Colonic mucosa (tissue), 4 donors: ENCODE measurements around the gene ARHGEF4. TPM values are rescaled to one million over a fixed set of nuclear protein-coding genes. Genes with fewer than 3 reads are reported as not detected.

Experiments used
- DNase-seq: peaks from one replicate; pipeline ENCODE4 v3.0.0-alpha.2; 2020
- H3K27ac ChIP-seq: fragments of 200-600 bp; one replicate; pipeline ENCODE4 v1.8.0; 2021
- H3K27me3 ChIP-seq: fragments of 200-600 bp; one replicate; pipeline ENCODE4 v1.8.0; 2021
- H3K36me3 ChIP-seq: fragments of 200-600 bp; one replicate; pipeline ENCODE4 v1.8.0; 2021
- H3K4me1 ChIP-seq: fragments of 200-600 bp; one replicate; pipeline ENCODE4 v1.8.0; 2021; ENCODE audit warnings: mild to moderate bottlenecking
- H3K4me3 ChIP-seq: fragments of 200-600 bp; one replicate; pipeline ENCODE4 v1.8.0; 2021
- H3K9ac ChIP-seq, 2 donors: one replicate each; pipeline ENCODE4 v1.7.0; 2013; ENCODE audit warnings: control low read depth in 2 of 2, low read depth in 2 of 2, low read length in 2 of 2
- H3K9me3 ChIP-seq: fragments of 200-600 bp; one replicate; pipeline ENCODE4 v1.8.0; 2021
- intact Hi-C: fragments of 100-400 bp; cut with DNase I; formaldehyde crosslinking; loops from one replicate; pipeline ENCODE4 v1.14.1; 2022
- total RNA-seq, 2 donors: library from RNA; stranded (reverse); fragmentation: NEBNext Ultra II Directional in 1 of 2; extraction: Animal tissue kit (Norgen Biotek cat#: 25700) in 1 of 2; gene quantifications; one replicate each; pipeline ENCODE4 v1.2.1, GENCODE V29; 2021
- TF ChIP-seq, protein P1 (sequence below): fragments of 200-600 bp; IDR thresholded peaks from one replicate; pipeline ENCODE4 v1.8.0; 2022; ENCODE audit warnings: antibody characterized with exemption, mild to moderate bottlenecking
- donor health status: healthy.
- donor health status: DM: no; HTN: no; CAD: no.
- donor health status: DM: no; HTN: no; CAD: no.

Gene ARHGEF4
- total RNA-seq, 2 donors from 2014 or later: 1.6 to 2.6 TPM

DNA sequence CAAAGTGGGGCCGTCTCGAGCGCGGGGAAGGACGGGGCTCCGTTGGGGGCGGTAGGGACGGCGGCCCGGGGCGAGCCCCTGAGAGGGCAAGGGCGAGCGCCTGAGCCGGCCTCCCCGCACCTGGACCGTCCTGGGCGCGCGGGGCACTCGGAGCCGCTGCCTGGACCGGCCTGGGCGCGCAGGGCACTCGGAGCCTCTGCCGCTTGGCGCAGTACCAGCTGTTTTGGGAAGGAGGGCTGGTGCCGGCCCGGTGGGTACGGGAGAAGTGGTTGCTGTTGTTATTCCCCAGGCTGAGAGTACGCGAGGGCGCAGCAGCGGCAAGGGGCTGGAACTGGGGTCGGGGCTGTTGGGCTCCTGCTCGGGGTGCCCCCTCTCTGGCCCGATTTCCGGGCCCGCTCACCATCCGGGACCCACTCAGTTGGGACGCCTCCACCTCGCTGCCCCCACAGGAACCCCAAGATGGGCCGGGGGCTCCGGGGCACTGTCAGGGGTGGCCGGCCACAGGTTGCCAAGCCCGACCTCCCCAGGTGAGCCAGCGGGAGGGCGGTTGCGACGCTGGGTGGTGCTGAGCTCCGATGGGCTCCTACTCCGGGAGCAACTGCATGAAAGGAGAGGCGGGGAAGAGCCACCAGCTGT, 579 bp downstream of the ARHGEF4 start:
- Histone ChIP-seq H3K27ac (no peak overlapping the region), H3K4me3 (peak overlapping the region; percentile 37), H3K36me3 (no peaks in the 10 kb centered on the region), H3K9ac (no peak overlapping the region), H3K27me3 (peaks cover 30% of the 10 kb centered on the region), H3K4me1 (peaks cover 5% of the 10 kb centered on the region), H3K9me3 (no peaks in the 10 kb centered on the region)
- no peak for DNase-seq
- TF ChIP-seq, protein P1, sequence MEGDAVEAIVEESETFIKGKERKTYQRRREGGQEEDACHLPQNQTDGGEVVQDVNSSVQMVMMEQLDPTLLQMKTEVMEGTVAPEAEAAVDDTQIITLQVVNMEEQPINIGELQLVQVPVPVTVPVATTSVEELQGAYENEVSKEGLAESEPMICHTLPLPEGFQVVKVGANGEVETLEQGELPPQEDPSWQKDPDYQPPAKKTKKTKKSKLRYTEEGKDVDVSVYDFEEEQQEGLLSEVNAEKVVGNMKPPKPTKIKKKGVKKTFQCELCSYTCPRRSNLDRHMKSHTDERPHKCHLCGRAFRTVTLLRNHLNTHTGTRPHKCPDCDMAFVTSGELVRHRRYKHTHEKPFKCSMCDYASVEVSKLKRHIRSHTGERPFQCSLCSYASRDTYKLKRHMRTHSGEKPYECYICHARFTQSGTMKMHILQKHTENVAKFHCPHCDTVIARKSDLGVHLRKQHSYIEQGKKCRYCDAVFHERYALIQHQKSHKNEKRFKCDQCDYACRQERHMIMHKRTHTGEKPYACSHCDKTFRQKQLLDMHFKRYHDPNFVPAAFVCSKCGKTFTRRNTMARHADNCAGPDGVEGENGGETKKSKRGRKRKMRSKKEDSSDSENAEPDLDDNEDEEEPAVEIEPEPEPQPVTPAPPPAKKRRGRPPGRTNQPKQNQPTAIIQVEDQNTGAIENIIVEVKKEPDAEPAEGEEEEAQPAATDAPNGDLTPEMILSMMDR: no peak
- intact Hi-C loops: no loop called here

DNA sequence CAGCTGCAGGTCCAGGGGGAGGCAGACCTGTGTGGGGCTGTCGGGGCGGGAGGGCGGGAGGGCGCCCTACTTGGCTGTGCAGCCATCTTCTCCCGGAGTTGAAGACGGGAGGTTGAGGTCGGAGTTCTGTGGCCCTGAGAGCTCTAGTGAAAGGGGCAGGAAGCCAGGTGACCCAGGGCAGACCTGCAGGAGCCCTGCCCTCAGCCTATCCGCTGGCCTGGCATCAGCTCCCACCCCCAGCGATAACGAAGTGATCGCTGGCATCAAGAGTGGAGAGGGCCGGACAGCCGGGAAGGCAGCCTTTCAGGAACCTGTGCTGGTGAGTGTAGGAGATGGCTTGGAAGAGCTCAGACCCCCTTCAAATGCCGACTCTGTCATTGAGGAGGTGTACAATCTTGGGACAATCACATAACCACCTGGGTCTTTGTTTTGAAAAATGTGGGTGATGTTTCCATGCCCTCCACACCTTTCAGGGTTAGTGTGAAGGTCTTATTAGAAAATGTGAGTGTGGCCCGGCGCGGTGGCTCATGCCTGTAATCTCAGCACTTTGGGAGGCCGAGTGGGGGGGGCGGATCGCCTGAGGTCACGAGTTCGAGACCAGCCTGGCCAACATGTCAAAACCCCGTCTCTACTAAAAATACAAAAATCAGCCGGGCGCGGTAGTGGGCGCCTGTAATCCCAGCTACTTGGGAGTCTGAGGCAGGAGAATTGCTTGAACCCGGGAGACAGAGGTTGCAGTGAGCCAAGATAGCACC, 1.3 kb downstream of the ARHGEF4 start:
- Histone ChIP-seq H3K4me3 (no peak overlapping the region), H3K36me3 (no peaks in the 10 kb centered on the region), H3K27me3 (peaks cover 30% of the 10 kb centered on the region), H3K27ac (no peak overlapping the region), H3K4me1 (peaks cover 5% of the 10 kb centered on the region), H3K9me3 (no peaks in the 10 kb centered on the region), H3K9ac (no peak overlapping the region)
- TF ChIP-seq, protein P1: no peak
- intact Hi-C loops: no loop called here
- no peak for DNase-seq

DNA sequence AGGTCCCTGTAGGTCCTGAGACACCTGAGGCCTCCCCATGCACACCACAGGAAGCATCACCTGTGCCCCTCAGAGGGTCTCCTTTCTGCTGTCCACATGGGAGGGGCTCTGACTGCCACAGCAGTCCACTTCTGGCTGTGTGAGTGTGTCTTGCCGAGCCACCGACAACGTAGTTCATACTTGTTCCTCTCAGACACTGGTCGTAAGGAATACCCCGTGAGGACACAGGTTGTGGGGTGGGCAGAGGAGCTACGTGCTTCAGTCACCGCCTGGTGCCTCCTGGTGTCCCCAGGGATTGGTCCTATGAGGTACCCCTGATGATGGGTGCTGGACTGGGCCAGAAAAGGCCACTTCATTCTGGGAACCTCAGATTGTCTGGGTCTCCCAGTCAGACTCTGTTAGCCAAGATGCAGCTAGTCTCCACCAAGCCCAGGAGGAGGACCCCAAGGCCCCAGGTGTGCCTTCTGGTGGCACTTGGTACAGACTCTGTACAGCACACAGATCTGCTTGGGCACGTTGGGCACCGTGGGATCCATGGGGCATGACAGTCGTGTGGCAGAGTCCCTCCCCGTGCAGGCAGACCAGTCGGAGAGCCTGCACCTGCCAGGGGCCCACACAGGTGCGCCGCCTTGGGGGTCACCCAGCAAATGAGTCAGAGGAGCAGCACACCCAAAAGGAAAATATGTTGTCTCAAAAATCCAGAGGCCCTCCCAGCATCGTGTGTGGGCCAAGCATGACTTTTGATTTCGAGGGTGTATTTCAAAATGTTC, 2.5 kb downstream of the ARHGEF4 start:
- H3K9ac ChIP-seq: no peak overlapping the region
- intact Hi-C loops: no loop called here
- TF ChIP-seq, protein P1: no peak
- H3K36me3 ChIP-seq: no peaks in the 10 kb centered on the region
- H3K4me3 ChIP-seq: no peak overlapping the region
- H3K4me1 ChIP-seq: peaks cover 5% of the 10 kb centered on the region
- H3K9me3 ChIP-seq: no peaks in the 10 kb centered on the region
- peaks cover 30% of the 10 kb centered on the region for H3K27me3 ChIP-seq
- no peak overlapping the region for H3K27ac ChIP-seq
- no peak for DNase-seq

DNA sequence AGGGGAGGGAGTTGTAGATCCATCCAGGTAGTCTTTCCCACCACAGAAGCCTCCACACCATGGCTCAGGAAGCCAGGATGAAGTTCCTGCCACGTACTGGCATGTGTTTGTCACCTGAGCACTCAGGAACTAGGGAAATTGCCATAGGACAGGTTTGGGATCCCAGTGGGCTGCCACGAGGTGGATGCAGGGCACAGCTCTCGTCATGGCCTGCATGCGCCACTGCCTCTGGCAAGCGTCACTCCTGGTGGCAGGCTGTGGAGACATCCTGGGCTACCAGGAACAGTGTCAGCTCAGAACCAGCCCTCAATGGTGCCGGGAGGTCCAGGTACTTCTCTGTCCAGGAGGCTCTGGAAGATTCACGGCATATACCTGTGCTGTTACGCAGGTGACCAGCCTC, 3.8 kb downstream of the ARHGEF4 start:
- Histone ChIP-seq H3K9ac (no peak overlapping the region), H3K4me3 (no peak overlapping the region), H3K27me3 (peaks cover 27% of the 10 kb centered on the region), H3K27ac (no peak overlapping the region), H3K4me1 (peaks cover 5% of the 10 kb centered on the region), H3K36me3 (no peaks in the 10 kb centered on the region), H3K9me3 (no peaks in the 10 kb centered on the region)
- no peak for DNase-seq
- TF ChIP-seq, protein P1: no peak
- intact Hi-C loops: no loop called here

DNA sequence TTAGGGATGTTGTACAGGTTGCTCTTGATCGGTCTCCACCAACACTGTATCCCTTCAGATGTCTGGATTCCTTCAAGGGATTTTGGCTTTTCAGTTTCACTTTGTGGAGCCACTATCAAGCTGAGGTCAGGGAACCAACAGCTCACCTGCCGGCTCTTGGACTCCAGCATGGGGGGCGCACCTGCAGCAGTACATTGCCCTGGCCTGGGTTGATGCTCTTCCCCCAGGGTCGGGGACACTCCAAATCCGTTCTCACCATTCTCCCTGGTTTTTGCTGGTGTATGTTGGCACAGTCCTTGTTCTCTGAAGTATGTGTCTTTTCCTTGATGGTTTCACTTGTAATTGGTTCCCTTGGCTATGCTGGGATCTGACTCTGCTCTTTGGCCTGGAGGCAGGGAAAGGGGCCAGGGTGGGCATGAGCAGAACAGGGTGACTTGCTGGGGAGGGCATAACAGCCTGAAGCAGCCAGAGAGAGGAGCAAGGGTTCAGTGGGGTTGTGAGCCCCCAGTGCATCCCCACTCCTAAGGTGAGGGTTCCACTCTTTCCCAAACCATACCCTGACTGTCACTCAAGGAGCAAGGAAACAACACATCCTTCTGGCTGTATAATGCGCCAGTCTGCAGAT, 5.1 kb downstream of the ARHGEF4 start:
- Histone ChIP-seq H3K4me3 (no peak overlapping the region), H3K9ac (no peak overlapping the region), H3K27ac (no peak overlapping the region), H3K36me3 (no peaks in the 10 kb centered on the region), H3K4me1 (peaks cover 5% of the 10 kb centered on the region), H3K9me3 (no peaks in the 10 kb centered on the region), H3K27me3 (peaks cover 14% of the 10 kb centered on the region)
- DNase-seq: no peak
- TF ChIP-seq, protein P1: no peak
- intact Hi-C loops: no loop called here
